HepG2 (cell line): ENCODE measurements around the gene RIOK3. TPM values are rescaled to one million over a fixed set of nuclear protein-coding genes. Genes with fewer than 3 reads are reported as not detected.

Source experiments
- ATAC-seq: fragments of 200-7000 bp; cut with Tn5 transposase; 3 replicates; pipeline ENCODE4 v1.9.1; 2020; ENCODE audit warnings: mild to moderate bottlenecking, moderate library complexity
- BruUV-seq: library from RNA; stranded (reverse); fragments of 400-500 nt; replicated peaks from 2 replicates; lab custom pipeline; 2021; lab: Mats Ljungman, UMichigan
- CTCF ChIA-PET: fragments of 300-600 bp; formaldehyde crosslinking; extraction: SDS; loops from one replicate; lab custom pipeline; 2021; ENCODE audit warnings: low total read pairs, inconsistent platforms, low intra/inter-chr PET ratio; lab: Yijun Ruan, JAX
- POLR2A ChIA-PET: fragments of 350-600 bp; sonication (Branson Sonifier 250); formaldehyde crosslinking; loops from one replicate; lab custom pipeline; 2020; ENCODE audit warnings: antibody characterized with exemption, inconsistent platforms; lab: Yijun Ruan, JAX
- DNase-seq: peaks from one replicate; pipeline ENCODE4 v3.0.0-alpha.2; 2015; ENCODE audit warnings: low spot score
- FAIRE-seq: peaks from 3 replicates; lab custom pipeline; 2011; peaks lifted over from hg19 to GRCh38; lab: Jason Lieb, UNC
- H2AFZ ChIP-seq: one replicate; pipeline ENCODE4 v1.6.1; 2011; ENCODE audit warnings: low read length, inconsistent platforms
- H3K27ac ChIP-seq: fragments of 300-600 bp; 3 replicates; pipeline ENCODE4 v1.8.0; 2011; ENCODE audit warnings: mixed run types, mild to moderate bottlenecking, mixed read lengths, low read length, inconsistent platforms; ENCODE audit not compliant: insufficient read depth; ENCODE audit errors: extremely low read length
- H3K27me3 ChIP-seq, 2 experiments: fragments of 200-600 bp in 1 of 2; 2 replicates in 1 of 2; 3 replicates in 1 of 2; pipeline versions ENCODE4 v1.6.0 to v1.8.0; 2011; ENCODE audit warnings: low read length in 2 of 2, mild to moderate bottlenecking in 2 of 2, moderate library complexity in 2 of 2, inconsistent platforms in 1 of 2; ENCODE audit not compliant: insufficient read depth in 2 of 2, control insufficient read depth in 1 of 2
- H3K36me3 ChIP-seq, 2 experiments: fragments of 200-600 bp in 1 of 2; replicated peaks in 1 of 2; 2 replicates in 1 of 2; 3 replicates in 1 of 2; pipeline versions ENCODE4 v1.5.1 to v1.8.0; 2011; ENCODE audit warnings: low read length in 2 of 2, inconsistent platforms in 1 of 2; ENCODE audit not compliant: insufficient read depth in 2 of 2, control insufficient read depth in 1 of 2
- H3K4me1 ChIP-seq: 2 replicates; pipeline ENCODE4 v1.5.1; 2012; ENCODE audit warnings: low read length, inconsistent platforms; ENCODE audit not compliant: insufficient read depth
- H3K4me2 ChIP-seq: 2 replicates; pipeline ENCODE4 v1.6.0; 2011; ENCODE audit warnings: low read depth, low read length, inconsistent platforms
- H3K4me3 ChIP-seq, 3 experiments: fragments of 200-600 bp in 1 of 3; sonication (generic), shearing (Covaris generic) in 1 of 3; replicated peaks in 1 of 3; 2 replicates each; pipeline ENCODE4 v1.5.1; 2011 to 2016; ENCODE audit warnings: low read length in 3 of 3, inconsistent platforms in 2 of 3, low read depth in 2 of 3, mild to moderate bottlenecking in 2 of 3, control low read depth in 1 of 3, mixed read lengths in 1 of 3; ENCODE audit not compliant: insufficient read depth in 1 of 3
- H3K79me2 ChIP-seq: one replicate; pipeline ENCODE4 v1.6.1; 2011; ENCODE audit warnings: low read length, inconsistent platforms; ENCODE audit not compliant: insufficient read depth
- H3K9ac ChIP-seq: 2 replicates; pipeline ENCODE4 v1.6.0; 2011; ENCODE audit warnings: mild to moderate bottlenecking, low read depth, low read length, inconsistent platforms; ENCODE audit not compliant: insufficient read depth
- H3K9me3 ChIP-seq: 2 replicates; pipeline ENCODE4 v1.5.1; 2012; ENCODE audit warnings: mild to moderate bottlenecking, low read length
- H4K20me1 ChIP-seq: 2 replicates; pipeline ENCODE4 v1.6.0; 2011; ENCODE audit warnings: inconsistent platforms, mild to moderate bottlenecking, low read length, moderate library complexity; ENCODE audit not compliant: insufficient read depth
- MAFK ChIP-seq, 2 experiments: IDR thresholded peaks in 1 of 2; conservative IDR thresholded peaks in 1 of 2; 2 replicates each; pipeline ENCODE4 v1.6.1; 2011; ENCODE audit warnings: improper control_type of control experiment in 2 of 2, low read length in 2 of 2
- NCOA5 ChIP-seq: sonication (generic); formaldehyde crosslinking; IDR thresholded peaks from 2 replicates; pipeline ENCODE4 v1.4.0; 2020; ENCODE audit warnings: missing genetic modification reagents
- NFYC ChIP-seq: IDR thresholded peaks from 2 replicates; pipeline ENCODE4 v1.6.1; 2016; ENCODE audit warnings: missing genetic modification reagents, missing compliant biosample characterization
- SETDB1 ChIP-seq: sonication (generic); formaldehyde crosslinking; IDR thresholded peaks from 2 replicates; pipeline ENCODE4 v1.5.1; 2020; ENCODE audit warnings: missing genetic modification reagents, mild to moderate bottlenecking, borderline replicate concordance
- ZNF232 ChIP-seq: sonication (generic); formaldehyde crosslinking; IDR thresholded peaks from 2 replicates; pipeline ENCODE4 v1.4.0; 2020; ENCODE audit warnings: missing genetic modification reagents, borderline replicate concordance
- ZNF607 ChIP-seq: sonication (generic); formaldehyde crosslinking; IDR thresholded peaks from 2 replicates; pipeline ENCODE4 v1.5.1; 2020; ENCODE audit warnings: missing genetic modification reagents, mild to moderate bottlenecking, borderline replicate concordance
- ZNF7 ChIP-seq: IDR thresholded peaks from 2 replicates; pipeline ENCODE4 v1.6.1; 2016; ENCODE audit warnings: missing biosample characterization, missing genetic modification reagents
- WGBS: methylation state at CpG from one replicate; pipeline ENCODE4 v1.1.6; 2017; ENCODE audit warnings: low lambda C conversion rate; 5-methylcytosine and 5-hydroxymethylcytosine counted together
- in situ Hi-C: cut with HindIII; loops from 2 replicates; pipeline ENCODE4 v1.10.0; 2017; ENCODE audit warnings: low pct_unique_long_range_greater_than_20kb; ENCODE audit not compliant: extremely low pct_ligation_motif_present
- intact Hi-C: fragments of 100-400 bp; cut with micrococcal nuclease; formaldehyde crosslinking; loops from one replicate; pipeline ENCODE4 v1.10.0; 2022; ENCODE audit not compliant: unreplicated experiment
- polyA plus RNA-seq, 8 experiments: library from polyadenylated mRNA; depleted of rRNA in 3 of 8; stranded (reverse) in 7 of 8; unstranded in 1 of 8; fragments of >200 nt; fragmentation: Illumina TruSeq in 4 of 8; extraction: Trizol in 4 of 8; gene quantifications; 2 replicates each; pipeline versions ENCODE4 v1.2.1 to v1.2.3, GENCODE V29; 2011 to 2016; ENCODE audit warnings: low read depth in 4 of 8, missing spikeins in 1 of 8, mixed read lengths in 1 of 8; ENCODE audit not compliant: insufficient read depth in 1 of 8
- total RNA-seq, 5 experiments: library from RNA; depleted of rRNA; stranded (reverse); fragments of >200 nt; fragmentation: Illumina TruSeq; extraction: Trizol; gene quantifications; 2 replicates each; pipeline ENCODE4 v1.2.3, GENCODE V29; 2016; ENCODE audit warnings: low read depth in 1 of 5
- TF ChIP-seq, protein P1 (sequence below): sonication (generic); formaldehyde crosslinking; conservative IDR thresholded peaks from 2 replicates; pipeline ENCODE4 v1.8.0; 2022; ENCODE audit warnings: mild to moderate bottlenecking, moderate library complexity, missing genetic modification reagents

The RIOK3 gene
- total and polyA plus RNA-seq, 2 of the 13 experiments (the other 11 are each of a cell fraction or from before 2014, with no cell fraction given): 26.7 to 36.0 TPM

DNA sequence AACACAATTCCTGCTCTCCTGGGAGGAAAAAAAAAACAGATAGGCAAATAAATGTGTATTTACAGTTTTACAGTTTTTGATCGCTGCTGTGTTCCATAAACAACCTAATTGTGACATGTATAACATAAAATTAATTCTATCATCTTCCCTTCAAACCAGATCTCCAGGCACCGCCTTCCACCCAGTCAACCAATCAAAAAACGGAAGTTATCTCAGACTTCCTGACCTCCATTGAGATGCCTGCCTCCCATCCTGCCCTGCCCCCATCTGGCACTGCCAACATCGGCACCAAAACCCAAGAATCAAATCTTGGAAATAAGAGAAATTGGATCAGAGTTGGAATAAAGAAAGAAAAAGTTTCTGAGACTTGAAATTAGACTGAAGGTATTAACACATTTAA is 3.1 kb upstream of the RIOK3 start:
- no peaks in the 10 kb centered on the region for H3K9me3 ChIP-seq
- intact Hi-C loops: no loop called here
- H3K36me3 ChIP-seq: no peaks in the 10 kb centered on the region
- H3K4me2 ChIP-seq: no peak overlapping the region
- TF ChIP-seq ZNF607 (CRISPR knock-in tag): no peak
- BruUV-seq: no TSS peak
- FAIRE-seq (no peak), DNase-seq (no peak), ATAC-seq (no peak)
- peaks cover 19% of the 10 kb centered on the region for H3K79me2 ChIP-seq
- 27% methylated on average over 4 of the region's 4 CpGs for WGBS
- ChIA-PET POLR2A (no interaction called here), CTCF (no interaction called here)
- peaks cover 0 to 7% of the 10 kb centered on the region in 2 experiments; a peak in 3 of 5 replicates for H3K27me3 ChIP-seq
- in situ Hi-C loops: no loop called here
- H3K9ac ChIP-seq: no peak overlapping the region
- H2AFZ ChIP-seq: no peak overlapping the region
- peaks cover 19% of the 10 kb centered on the region for H3K4me1 ChIP-seq
- H3K4me3 ChIP-seq: no peak overlapping the region
- no peak overlapping the region for H3K27ac ChIP-seq
- 0 out of 2 replicates have a peak, but pooled peaks cover 3% of the 10 kb centered on the region for H4K20me1 ChIP-seq

DNA sequence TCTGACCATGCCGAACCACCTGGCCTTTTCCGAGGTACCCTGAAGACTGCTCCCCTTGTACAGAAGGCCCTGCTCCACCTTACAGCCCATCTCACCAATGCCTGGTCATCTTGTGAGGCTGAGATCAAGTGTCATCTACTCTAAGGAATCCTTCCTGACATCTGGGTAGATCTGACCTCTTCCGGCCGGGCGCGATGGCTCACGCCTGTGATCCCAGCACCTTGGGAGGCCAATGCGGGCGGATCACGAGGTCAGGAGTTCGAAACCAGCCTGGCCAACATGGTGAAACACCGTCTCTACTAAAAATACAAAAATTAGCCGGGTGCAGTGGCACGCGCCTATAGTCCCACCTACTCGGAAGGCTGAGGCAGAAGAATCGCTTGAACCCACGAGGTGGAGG is 2.1 kb upstream of the RIOK3 start:
- ATAC-seq (no peak), FAIRE-seq (no peak), DNase-seq (no peak)
- Histone ChIP-seq H4K20me1 (0 out of 2 replicates have a peak, but pooled peaks cover 3% of the 10 kb centered on the region), H3K27me3 (peaks cover 0 to 7% of the 10 kb centered on the region in 2 experiments; a peak in 3 of 5 replicates), H3K79me2 (peaks cover 26% of the 10 kb centered on the region), H3K4me3 (no peak overlapping the region), H3K27ac (no peak overlapping the region), H2AFZ (no peak overlapping the region), H3K9ac (no peak overlapping the region), H3K36me3 (no peaks in the 10 kb centered on the region), H3K4me2 (no peak overlapping the region), H3K4me1 (peaks cover 22% of the 10 kb centered on the region), H3K9me3 (no peaks in the 10 kb centered on the region)
- BruUV-seq: no TSS peak
- TF ChIP-seq NCOA5 (CRISPR knock-in tag) (no peak), SETDB1 (CRISPR knock-in tag) (no peak), MAFK (conservative IDR thresholded peaks at IDR 0.05 in 1 of 2, IDR thresholded peaks at IDR 0.05 in 1 of 2; ENCODE audit: low read length in 2 of 2) (no peak), ZNF7 (CRISPR knock-in tag) (no peak), ZNF232 (CRISPR knock-in tag) (no peak), NFYC (no peak)
- TF ChIP-seq, protein P1, sequence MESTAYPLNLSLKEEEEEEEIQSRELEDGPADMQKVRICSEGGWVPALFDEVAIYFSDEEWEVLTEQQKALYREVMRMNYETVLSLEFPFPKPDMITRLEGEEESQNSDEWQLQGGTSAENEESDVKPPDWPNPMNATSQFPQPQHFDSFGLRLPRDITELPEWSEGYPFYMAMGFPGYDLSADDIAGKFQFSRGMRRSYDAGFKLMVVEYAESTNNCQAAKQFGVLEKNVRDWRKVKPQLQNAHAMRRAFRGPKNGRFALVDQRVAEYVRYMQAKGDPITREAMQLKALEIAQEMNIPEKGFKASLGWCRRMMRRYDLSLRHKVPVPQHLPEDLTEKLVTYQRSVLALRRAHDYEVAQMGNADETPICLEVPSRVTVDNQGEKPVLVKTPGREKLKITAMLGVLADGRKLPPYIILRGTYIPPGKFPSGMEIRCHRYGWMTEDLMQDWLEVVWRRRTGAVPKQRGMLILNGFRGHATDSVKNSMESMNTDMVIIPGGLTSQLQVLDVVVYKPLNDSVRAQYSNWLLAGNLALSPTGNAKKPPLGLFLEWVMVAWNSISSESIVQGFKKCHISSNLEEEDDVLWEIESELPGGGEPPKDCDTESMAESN: no peak
- intact Hi-C loops: no loop called here
- POLR2A ChIA-PET: no interaction called here
- CTCF ChIA-PET: no interaction called here
- 85% methylated on average over 18 of the region's 18 CpGs for WGBS
- in situ Hi-C loops: no loop called here
